NCI-H446 treated with DMSO at 0.1 percent for 48 hours (cell line): ENCODE data around the gene TPTE.
"Not testable (repeated sequence)": the region's sequence is repeated elsewhere in the genome, so short reads cannot be mapped to it uniquely, and the experiment has no call there.

ENCODE experiments used
- DNase-seq: peaks from one replicate; lab custom pipeline; 2025; lab: John Stamatoyannopoulos, UW

The TPTE gene

GRCh38 chr21:10521091-10521598 is at the start of gene TPTE:
Gene TPTE (plus strand): TSS chr21:10521583. CDS start chr21:10538724, 17,141 bp downstream.
- no peak for DNase-seq

GRCh38 chr21:10471999-10472398 is 49.4 kb upstream of the TPTE start:
- DNase-seq = not testable (repeated sequence)

GRCh38 chr21:10477794-10478193 is 43.6 kb upstream of the TPTE start:
- not testable (repeated sequence) for DNase-seq

GRCh38 chr21:10479875-10480274 is 41.5 kb upstream of the TPTE start:
- not testable (repeated sequence) for DNase-seq

- DNase-seq = not testable (repeated sequence)
Measured at GRCh38 chr21:10484864-10485263, 36.5 kb upstream of the TPTE start.

- not testable (repeated sequence) for DNase-seq
Measured at GRCh38 chr21:10490453-10490852, 30.9 kb upstream of the TPTE start.

- no peak for DNase-seq
Measured at GRCh38 chr21:10511116-10511515, 10.3 kb upstream of the TPTE start.

GRCh38 chr21:10516889-10517288 is 4.5 kb upstream of the TPTE start:
- DNase-seq = not testable (repeated sequence)

- DNase-seq = not testable (repeated sequence)
Measured at GRCh38 chr21:10517904-10518303, 3.5 kb upstream of the TPTE start.

GRCh38 chr21:10521835-10522500 is 585 bp downstream of the TPTE start:
- DNase-seq = not testable (repeated sequence)

- no peak for DNase-seq
Measured at GRCh38 chr21:10539956-10540355, 18.6 kb downstream of the TPTE start.

GRCh38 chr21:10544376-10544775 is 23.0 kb downstream of the TPTE start:
- DNase-seq = not testable (repeated sequence)

GRCh38 chr21:10547868-10548267 is 26.5 kb downstream of the TPTE start:
- DNase-seq = not testable (repeated sequence)

GRCh38 chr21:10548331-10548954 is 27.1 kb downstream of the TPTE start:
- DNase-seq = not testable (repeated sequence)

GRCh38 chr21:10570803-10571202 is 49.4 kb downstream of the TPTE start:
- not testable (repeated sequence) for DNase-seq

- DNase-seq = not testable (repeated sequence)
Measured at GRCh38 chr21:10574531-10575310, 53.3 kb downstream of the TPTE start.

GRCh38 chr21:10575311-10575667 is 53.9 kb downstream of the TPTE start:
- DNase-seq = no peak

GRCh38 chr21:10578910-10579309 is 57.5 kb downstream of the TPTE start:
- DNase-seq = not testable (repeated sequence)

GRCh38 chr21:10589115-10589514 is 67.7 kb downstream of the TPTE start:
- not testable (repeated sequence) for DNase-seq

- DNase-seq = not testable (repeated sequence)
Measured at GRCh38 chr21:10607074-10607473, 85.7 kb downstream of the TPTE start.

GRCh38 chr21:10614285-10614684 is 92.9 kb downstream of the TPTE start:
- DNase-seq = not testable (repeated sequence)

GRCh38 chr21:10616061-10616460 is 94.7 kb downstream of the TPTE start:
- DNase-seq = not testable (repeated sequence)

- no peak for DNase-seq
Measured at GRCh38 chr21:10616535-10616934, 95.2 kb downstream of the TPTE start.
